Fibroblast of the aortic adventitia (primary cell): ENCODE measurements around the gene TEK. TPM values are rescaled to one million over a fixed set of nuclear protein-coding genes. Genes with fewer than 3 reads are reported as not detected.
"Not testable (repeated sequence)": the region's sequence is repeated elsewhere in the genome, so short reads cannot be mapped to it uniquely, and the experiment has no call there.

Experiments
- DNase-seq: peaks from one replicate; pipeline ENCODE4 v3.0.0-alpha.2; 2010; ENCODE audit warnings: low read depth
- H3K4me3 ChIP-seq: 2 replicates; pipeline ENCODE4 v1.5.1; 2011; ENCODE audit warnings: low read depth, mild to moderate bottlenecking, control low read depth, low read length, moderate library complexity
- CTCF ChIP-seq: IDR thresholded peaks from 2 replicates; pipeline ENCODE4 v1.5.1; 2011; ENCODE audit warnings: mild to moderate bottlenecking, low read length, control low read depth, inconsistent platforms; ENCODE audit not compliant: insufficient read depth
- total RNA-seq: library from RNA; depleted of rRNA; stranded (reverse); fragments of >200 nt; gene quantifications from 2 replicates; pipeline ENCODE4 v1.2.3, GENCODE V29; 2012; ENCODE audit warnings: low replicate concordance

The TEK gene
- total RNA-seq, 1 donor, result 1.7 TPM

GRCh38 chr9:27085456-27085855, 23.6 kb upstream of the TEK start:
- TF ChIP-seq CTCF, result no peak
- DNase-seq, result no peak
- no peak overlapping the region for H3K4me3 ChIP-seq

- H3K4me3 ChIP-seq, result no peak overlapping the region
- DNase-seq, result peak; percentile 50
- no peak for TF ChIP-seq CTCF
These were observed 22.0 kb upstream of the TEK start for GRCh38 chr9:27086818-27087680.

- no peak for TF ChIP-seq CTCF
- DNase-seq, result peak; percentile 70
- no peak overlapping the region for H3K4me3 ChIP-seq
These were observed 20.0 kb upstream of the TEK start for GRCh38 chr9:27088981-27089380.

- no peak for DNase-seq
- H3K4me3 ChIP-seq, result no peak overlapping the region
- no peak for TF ChIP-seq CTCF
These were observed 19.3 kb upstream of the TEK start for GRCh38 chr9:27089706-27090105.

GRCh38 chr9:27090231-27090630, 18.8 kb upstream of the TEK start:
- no peak for DNase-seq
- TF ChIP-seq CTCF, result no peak
- H3K4me3 ChIP-seq, result no peak overlapping the region

GRCh38 chr9:27090711-27091110, 18.3 kb upstream of the TEK start:
- DNase-seq, result no peak
- H3K4me3 ChIP-seq, result no peak overlapping the region
- no peak for TF ChIP-seq CTCF

GRCh38 chr9:27092496-27092895, 16.5 kb upstream of the TEK start:
- H3K4me3 ChIP-seq, DNase-seq: not testable (repeated sequence)

GRCh38 chr9:27093384-27094067, 15.5 kb upstream of the TEK start:
- DNase-seq, H3K4me3 ChIP-seq: not testable (repeated sequence)
